HepG2 (cell line): ENCODE measurements around the gene SMURF1. TPM values are rescaled to one million over a fixed set of nuclear protein-coding genes. Genes with fewer than 3 reads are reported as not detected.

Source experiments
- ATF3 ChIP-seq: sonication (generic); formaldehyde crosslinking; IDR thresholded peaks from 2 replicates; pipeline ENCODE4 v1.4.0; 2020; ENCODE audit warnings: missing genetic modification reagents
- CEBPG ChIP-seq: IDR thresholded peaks from 2 replicates; pipeline ENCODE4 v1.6.1; 2016
- KAT8 ChIP-seq: IDR thresholded peaks from 2 replicates; pipeline ENCODE4 v1.6.1; 2016; ENCODE audit warnings: missing genetic modification reagents, missing compliant biosample characterization
- KLF15 ChIP-seq: sonication (generic); formaldehyde crosslinking; IDR thresholded peaks from 2 replicates; pipeline ENCODE4 v1.8.1; 2023; ENCODE audit warnings: borderline replicate concordance, mild to moderate bottlenecking, inconsistent platforms, missing genetic modification reagents, mixed read lengths
- KLF16 ChIP-seq, 2 experiments: sonication (generic) in 1 of 2; formaldehyde crosslinking in 1 of 2; IDR thresholded peaks; 2 replicates each; pipeline versions ENCODE4 v1.6.1 to v1.8.0; 2016 to 2023; ENCODE audit warnings: missing genetic modification reagents in 2 of 2, missing compliant biosample characterization in 1 of 2
- KLF6 ChIP-seq: IDR thresholded peaks from 2 replicates; pipeline ENCODE4 v1.8.0; 2016; ENCODE audit warnings: missing biosample characterization, missing genetic modification reagents
- LRRFIP1 ChIP-seq: sonication (generic); formaldehyde crosslinking; conservative IDR thresholded peaks from 2 replicates; pipeline ENCODE4 v1.4.0; 2020; ENCODE audit warnings: missing genetic modification reagents
- SKI ChIP-seq: fragments of 450-650 bp; IDR thresholded peaks from one replicate; pipeline ENCODE4 v1.6.1; 2018; ENCODE audit warnings: mild to moderate bottlenecking; ENCODE audit not compliant: partially characterized antibody
- ZBTB25 ChIP-seq: IDR thresholded peaks from 2 replicates; pipeline ENCODE4 v1.6.1; 2018; ENCODE audit warnings: missing genetic modification reagents
- ZFYVE20 ChIP-seq: sonication (generic); formaldehyde crosslinking; IDR thresholded peaks from 2 replicates; pipeline ENCODE4 v1.8.0; 2023; ENCODE audit warnings: low read depth, mild to moderate bottlenecking, moderate library complexity, missing genetic modification reagents, borderline replicate concordance
- ZNF326 ChIP-seq: sonication (generic); formaldehyde crosslinking; IDR thresholded peaks from 2 replicates; pipeline ENCODE4 v1.4.0; 2020; ENCODE audit warnings: missing genetic modification reagents, borderline replicate concordance
- ZNF720 ChIP-seq: sonication (generic); formaldehyde crosslinking; IDR thresholded peaks from 2 replicates; pipeline ENCODE4 v1.4.0; 2020; ENCODE audit warnings: missing genetic modification reagents
- polyA plus RNA-seq, 8 experiments: library from polyadenylated mRNA; depleted of rRNA in 3 of 8; stranded (reverse) in 7 of 8; unstranded in 1 of 8; fragments of >200 nt; fragmentation: Illumina TruSeq in 4 of 8; extraction: Trizol in 4 of 8; gene quantifications; 2 replicates each; pipeline versions ENCODE4 v1.2.1 to v1.2.3, GENCODE V29; 2011 to 2016; ENCODE audit warnings: low read depth in 4 of 8, missing spikeins in 1 of 8, mixed read lengths in 1 of 8; ENCODE audit not compliant: insufficient read depth in 1 of 8
- total RNA-seq, 5 experiments: library from RNA; depleted of rRNA; stranded (reverse); fragments of >200 nt; fragmentation: Illumina TruSeq; extraction: Trizol; gene quantifications; 2 replicates each; pipeline ENCODE4 v1.2.3, GENCODE V29; 2016; ENCODE audit warnings: low read depth in 1 of 5
- TF ChIP-seq, protein P1 (sequence below): sonication (generic); formaldehyde crosslinking; IDR thresholded peaks from 2 replicates; pipeline ENCODE4 v1.8.0; 2022; ENCODE audit warnings: low read depth, missing genetic modification reagents
- TF ChIP-seq, protein P2 (sequence below): sonication (generic); formaldehyde crosslinking; IDR thresholded peaks from one replicate; pipeline ENCODE4 v1.5.1; 2020; ENCODE audit warnings: mild to moderate bottlenecking, missing genetic modification reagents; ENCODE audit errors: not compliant biosample characterization

Gene SMURF1
- total and polyA plus RNA-seq, 2 of the 13 experiments (the other 11 are each of a cell fraction or from before 2014, with no cell fraction given), result 8.3 to 11.1 TPM

DNA sequence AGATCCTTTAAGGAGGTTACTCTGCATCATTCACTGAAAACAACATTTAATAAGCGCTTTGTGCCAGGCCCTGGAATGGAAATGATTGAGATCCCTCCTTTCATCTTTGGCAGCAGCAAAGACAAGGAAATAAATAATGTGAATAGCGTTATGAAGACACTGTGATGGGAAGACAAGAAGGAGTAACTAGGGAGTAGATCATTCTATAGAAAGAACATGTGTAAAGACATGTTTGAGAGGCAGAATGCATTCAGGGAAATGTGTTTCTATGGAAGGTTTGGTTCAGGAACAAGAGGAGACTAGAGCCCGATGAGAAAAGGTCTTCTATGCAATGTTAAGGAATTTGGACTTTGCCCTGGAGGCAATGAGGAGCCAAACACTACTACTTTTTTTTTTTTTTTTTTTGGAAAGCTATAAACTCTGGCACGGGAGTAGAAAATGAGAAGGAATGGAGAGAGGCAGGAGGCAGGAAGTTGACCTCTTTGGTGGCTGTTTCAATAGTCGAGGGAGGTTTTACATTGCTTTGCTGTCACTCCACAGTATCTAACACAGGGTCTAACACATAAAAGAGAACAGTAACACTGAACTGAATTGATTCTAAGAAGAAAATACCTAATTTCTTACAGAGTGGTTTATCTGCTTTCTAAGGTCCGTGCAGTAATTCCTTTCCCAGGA lies 44.9 kb downstream of the SMURF1 start (continued):
- TF ChIP-seq KLF15, result no peak
- peak; percentile 49 for TF ChIP-seq SKI
- peak; percentile 76; the same call in 1 of the 2 replicates for TF ChIP-seq KAT8
- 0 out of 2 replicates have a peak, but pooled peaks have one; percentile 68 for TF ChIP-seq KLF6
- TF ChIP-seq ZNF326, result no peak
- TF ChIP-seq ZNF720 (CRISPR knock-in tag), result no peak
- TF ChIP-seq ZFYVE20, result no peak
- TF ChIP-seq, protein P1, sequence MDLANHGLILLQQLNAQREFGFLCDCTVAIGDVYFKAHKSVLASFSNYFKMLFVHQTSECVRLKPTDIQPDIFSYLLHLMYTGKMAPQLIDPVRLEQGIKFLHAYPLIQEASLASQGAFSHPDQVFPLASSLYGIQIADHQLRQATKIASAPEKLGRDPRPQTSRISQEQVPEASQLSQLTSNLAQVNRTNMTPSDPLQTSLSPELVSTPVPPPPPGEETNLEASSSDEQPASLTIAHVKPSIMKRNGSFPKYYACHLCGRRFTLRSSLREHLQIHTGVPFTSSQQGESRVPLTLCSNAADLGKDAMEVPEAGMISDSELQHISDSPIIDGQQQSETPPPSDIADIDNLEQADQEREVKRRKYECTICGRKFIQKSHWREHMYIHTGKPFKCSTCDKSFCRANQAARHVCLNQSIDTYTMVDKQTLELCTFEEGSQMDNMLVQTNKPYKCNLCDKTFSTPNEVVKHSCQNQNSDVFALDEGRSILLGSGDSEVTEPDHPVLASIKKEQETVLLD (CRISPR knock-in tag), result no peak
- peak; percentile 81 for TF ChIP-seq ZBTB25 (CRISPR knock-in tag)
- TF ChIP-seq KLF16 (CRISPR knock-in tag; IDR thresholded peaks at IDR 0.05), result peak in 1 of 2 experiments; percentile 81; a peak in 2 of 4 replicates
- no peak for TF ChIP-seq ATF3 (CRISPR knock-in tag)
- peak; percentile 70 for TF ChIP-seq CEBPG (CRISPR knock-in tag)
- TF ChIP-seq LRRFIP1, result no peak
- TF ChIP-seq, protein P2, sequence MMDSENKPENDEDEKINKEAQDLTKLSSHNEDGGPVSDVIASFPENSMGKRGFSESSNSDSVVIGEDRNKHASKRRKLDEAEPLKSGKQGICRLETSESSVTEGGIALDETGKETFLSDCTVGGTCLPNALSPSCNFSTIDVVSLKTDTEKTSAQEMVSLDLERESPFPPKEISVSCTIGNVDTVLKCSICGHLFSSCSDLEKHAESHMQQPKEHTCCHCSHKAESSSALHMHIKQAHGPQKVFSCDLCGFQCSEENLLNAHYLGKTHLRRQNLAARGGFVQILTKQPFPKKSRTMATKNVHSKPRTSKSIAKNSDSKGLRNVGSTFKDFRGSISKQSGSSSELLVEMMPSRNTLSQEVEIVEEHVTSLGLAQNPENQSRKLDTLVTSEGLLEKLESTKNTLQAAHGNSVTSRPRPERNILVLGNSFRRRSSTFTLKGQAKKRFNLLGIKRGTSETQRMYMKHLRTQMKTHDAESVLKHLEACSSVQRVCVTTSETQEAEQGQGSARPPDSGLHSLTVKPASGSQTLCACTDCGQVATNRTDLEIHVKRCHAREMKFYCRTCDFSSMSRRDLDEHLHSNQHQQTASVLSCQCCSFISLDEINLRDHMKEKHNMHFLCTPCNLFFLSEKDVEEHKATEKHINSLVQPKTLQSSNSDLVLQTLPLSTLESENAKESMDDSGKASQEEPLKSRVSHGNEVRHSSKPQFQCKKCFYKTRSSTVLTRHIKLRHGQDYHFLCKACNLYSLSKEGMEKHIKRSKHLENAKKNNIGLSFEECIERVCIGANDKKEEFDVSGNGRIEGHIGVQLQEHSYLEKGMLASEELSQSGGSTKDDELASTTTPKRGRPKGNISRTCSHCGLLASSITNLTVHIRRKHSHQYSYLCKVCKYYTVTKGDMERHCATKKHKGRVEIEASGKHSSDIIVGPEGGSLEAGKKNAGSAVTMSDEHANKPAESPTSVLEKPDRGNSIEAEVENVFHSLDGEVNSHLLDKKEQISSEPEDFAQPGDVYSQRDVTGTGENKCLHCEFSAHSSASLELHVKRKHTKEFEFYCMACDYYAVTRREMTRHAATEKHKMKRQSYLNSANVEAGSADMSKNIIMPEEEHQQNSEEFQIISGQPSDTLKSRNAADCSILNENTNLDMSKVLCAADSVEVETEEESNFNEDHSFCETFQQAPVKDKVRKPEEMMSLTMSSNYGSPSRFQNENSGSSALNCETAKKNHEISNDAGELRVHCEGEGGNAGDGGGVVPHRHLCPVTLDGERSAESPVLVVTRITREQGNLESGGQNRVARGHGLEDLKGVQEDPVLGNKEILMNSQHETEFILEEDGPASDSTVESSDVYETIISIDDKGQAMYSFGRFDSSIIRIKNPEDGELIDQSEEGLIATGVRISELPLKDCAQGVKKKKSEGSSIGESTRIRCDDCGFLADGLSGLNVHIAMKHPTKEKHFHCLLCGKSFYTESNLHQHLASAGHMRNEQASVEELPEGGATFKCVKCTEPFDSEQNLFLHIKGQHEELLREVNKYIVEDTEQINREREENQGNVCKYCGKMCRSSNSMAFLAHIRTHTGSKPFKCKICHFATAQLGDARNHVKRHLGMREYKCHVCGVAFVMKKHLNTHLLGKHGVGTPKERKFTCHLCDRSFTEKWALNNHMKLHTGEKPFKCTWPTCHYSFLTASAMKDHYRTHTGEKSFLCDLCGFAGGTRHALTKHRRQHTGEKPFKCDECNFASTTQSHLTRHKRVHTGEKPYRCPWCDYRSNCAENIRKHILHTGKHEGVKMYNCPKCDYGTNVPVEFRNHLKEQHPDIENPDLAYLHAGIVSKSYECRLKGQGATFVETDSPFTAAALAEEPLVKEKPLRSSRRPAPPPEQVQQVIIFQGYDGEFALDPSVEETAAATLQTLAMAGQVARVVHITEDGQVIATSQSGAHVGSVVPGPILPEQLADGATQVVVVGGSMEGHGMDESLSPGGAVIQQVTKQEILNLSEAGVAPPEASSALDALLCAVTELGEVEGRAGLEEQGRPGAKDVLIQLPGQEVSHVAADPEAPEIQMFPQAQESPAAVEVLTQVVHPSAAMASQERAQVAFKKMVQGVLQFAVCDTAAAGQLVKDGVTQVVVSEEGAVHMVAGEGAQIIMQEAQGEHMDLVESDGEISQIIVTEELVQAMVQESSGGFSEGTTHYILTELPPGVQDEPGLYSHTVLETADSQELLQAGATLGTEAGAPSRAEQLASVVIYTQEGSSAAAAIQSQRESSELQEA (CRISPR knock-in tag), result no peak
